Measurements from ENCODE around the gene FAM171A2.

The FAM171A2 gene

GRCh38 chr17:44384823-44385286, 21.2 kb upstream of the FAM171A2 start:
- no peak for TF ChIP-seq EZH2 (IDR thresholded peaks at IDR 0.05; ENCODE audit: borderline replicate concordance, low read length)
- H3K27ac ChIP-seq (ENCODE audit: low read depth, low read length, poor library complexity, severe bottlenecking), result no peak overlapping the region
- peak overlapping the region; percentile 53 for H3K4me3 ChIP-seq (ENCODE audit: low read depth, low read length, poor library complexity, severe bottlenecking)

GRCh38 chr17:44384281-44384822, 20.7 kb upstream of the FAM171A2 start:
- TF ChIP-seq CTCF (IDR thresholded peaks at IDR 0.05; ENCODE audit: low read length) (no peak), EZH2 (IDR thresholded peaks at IDR 0.05; ENCODE audit: borderline replicate concordance, low read length) (no peak)
- H3K4me3 ChIP-seq (ENCODE audit: low read depth, low read length, poor library complexity, severe bottlenecking), result no peak overlapping the region
- no peaks in the 10 kb centered on the region for H4K20me1 ChIP-seq (ENCODE audit: insufficient read depth, low read length)
- no peaks in the 10 kb centered on the region for H3K79me2 ChIP-seq (ENCODE audit: insufficient read depth, low read length)
- no peaks in the 10 kb centered on the region for H3K36me3 ChIP-seq (ENCODE audit: insufficient read depth, low read length)
- H3K9me2 ChIP-seq (ENCODE audit: low read depth, low read length), result no peaks in the 10 kb centered on the region
- H3K4me1 ChIP-seq (ENCODE audit: insufficient read depth, low read length, severe bottlenecking), result peaks cover 8% of the 10 kb centered on the region
- no peaks in the 10 kb centered on the region for H3K9me3 ChIP-seq (ENCODE audit: low read length)
- no peak overlapping the region for H3K4me2 ChIP-seq (ENCODE audit: low read length)
- no peak overlapping the region for H3K9ac ChIP-seq (ENCODE audit: low read length)
- H3F3A ChIP-seq (ENCODE audit: insufficient read depth, low read length), result no peaks in the 10 kb centered on the region
- no peak overlapping the region for H2AFZ ChIP-seq (ENCODE audit: low read length)
- no peak overlapping the region for H3K27ac ChIP-seq (ENCODE audit: low read depth, low read length, poor library complexity, severe bottlenecking)
- H3K27me3 ChIP-seq (ENCODE audit: insufficient read depth, low read length), result peaks cover 4% of the 10 kb centered on the region; the same call in 1 of the 2 replicates

More at GRCh38 chr17:44384823-44385286, 21.2 kb upstream of the FAM171A2 start:
- Histone ChIP-seq H3F3A (ENCODE audit: insufficient read depth, low read length) (no peaks in the 10 kb centered on the region), H3K4me1 (ENCODE audit: insufficient read depth, low read length, severe bottlenecking) (peaks cover 8% of the 10 kb centered on the region), H3K4me2 (ENCODE audit: low read length) (peak overlapping the region; percentile 67), H3K9me2 (ENCODE audit: low read depth, low read length) (no peaks in the 10 kb centered on the region), H3K36me3 (ENCODE audit: insufficient read depth, low read length) (no peaks in the 10 kb centered on the region), H3K79me2 (ENCODE audit: insufficient read depth, low read length) (no peaks in the 10 kb centered on the region), H2AFZ (ENCODE audit: low read length) (no peak overlapping the region), H3K9ac (ENCODE audit: low read length) (no peak overlapping the region), H3K27me3 (ENCODE audit: insufficient read depth, low read length) (no peaks in the 10 kb centered on the region), H4K20me1 (ENCODE audit: insufficient read depth, low read length) (no peaks in the 10 kb centered on the region), H3K9me3 (ENCODE audit: low read length) (no peaks in the 10 kb centered on the region)

- Histone ChIP-seq H3K79me2 (ENCODE audit: insufficient read depth, low read length) (no peaks in the 10 kb centered on the region), H3K4me3 (ENCODE audit: low read depth, low read length, poor library complexity, severe bottlenecking) (no peak overlapping the region), H3K9ac (ENCODE audit: low read length) (no peak overlapping the region), H4K20me1 (ENCODE audit: insufficient read depth, low read length) (no peaks in the 10 kb centered on the region), H2AFZ (ENCODE audit: low read length) (no peak overlapping the region), H3K27ac (ENCODE audit: low read depth, low read length, poor library complexity, severe bottlenecking) (no peak overlapping the region), H3K27me3 (ENCODE audit: insufficient read depth, low read length) (peaks cover 4% of the 10 kb centered on the region; the same call in 1 of the 2 replicates), H3K4me2 (ENCODE audit: low read length) (no peak overlapping the region), H3K9me3 (ENCODE audit: low read length) (no peaks in the 10 kb centered on the region), H3K4me1 (ENCODE audit: insufficient read depth, low read length, severe bottlenecking) (peaks cover 8% of the 10 kb centered on the region), H3K9me2 (ENCODE audit: low read depth, low read length) (no peaks in the 10 kb centered on the region), H3K36me3 (ENCODE audit: insufficient read depth, low read length) (no peaks in the 10 kb centered on the region), H3F3A (ENCODE audit: insufficient read depth, low read length) (no peaks in the 10 kb centered on the region)
- TF ChIP-seq CTCF (IDR thresholded peaks at IDR 0.05; ENCODE audit: low read length) (no peak), EZH2 (IDR thresholded peaks at IDR 0.05; ENCODE audit: borderline replicate concordance, low read length) (no peak)
Measured at GRCh38 chr17:44383861-44384260, 20.2 kb upstream of the FAM171A2 start.

- H3K4me3 ChIP-seq (ENCODE audit: low read depth, low read length, poor library complexity, severe bottlenecking), result no peak overlapping the region
- H3K9me2 ChIP-seq (ENCODE audit: low read depth, low read length), result no peaks in the 10 kb centered on the region
- no peaks in the 10 kb centered on the region for H3K79me2 ChIP-seq (ENCODE audit: insufficient read depth, low read length)
- H3K9me3 ChIP-seq (ENCODE audit: low read length), result no peaks in the 10 kb centered on the region
- TF ChIP-seq EZH2 (IDR thresholded peaks at IDR 0.05; ENCODE audit: borderline replicate concordance, low read length) (no peak), CTCF (IDR thresholded peaks at IDR 0.05; ENCODE audit: low read length) (no peak)
- H2AFZ ChIP-seq (ENCODE audit: low read length), result no peak overlapping the region
- H3K9ac ChIP-seq (ENCODE audit: low read length), result no peak overlapping the region
- peaks cover 4% of the 10 kb centered on the region; the same call in 1 of the 2 replicates for H3K27me3 ChIP-seq (ENCODE audit: insufficient read depth, low read length)
- H4K20me1 ChIP-seq (ENCODE audit: insufficient read depth, low read length), result no peaks in the 10 kb centered on the region
- H3K4me1 ChIP-seq (ENCODE audit: insufficient read depth, low read length, severe bottlenecking), result peaks cover 8% of the 10 kb centered on the region
- no peak overlapping the region for H3K27ac ChIP-seq (ENCODE audit: low read depth, low read length, poor library complexity, severe bottlenecking)
- H3K36me3 ChIP-seq (ENCODE audit: insufficient read depth, low read length), result no peaks in the 10 kb centered on the region
- H3F3A ChIP-seq (ENCODE audit: insufficient read depth, low read length), result no peaks in the 10 kb centered on the region
- H3K4me2 ChIP-seq (ENCODE audit: low read length), result no peak overlapping the region
Measured at GRCh38 chr17:44383363-44383762, 19.7 kb upstream of the FAM171A2 start.
